ENCODE measurements around the gene AFAP1.

Gene AFAP1

GRCh38 chr4:7978907-7979651 lies 39.4 kb upstream of the AFAP1 start:
- TF ChIP-seq, protein P1, sequence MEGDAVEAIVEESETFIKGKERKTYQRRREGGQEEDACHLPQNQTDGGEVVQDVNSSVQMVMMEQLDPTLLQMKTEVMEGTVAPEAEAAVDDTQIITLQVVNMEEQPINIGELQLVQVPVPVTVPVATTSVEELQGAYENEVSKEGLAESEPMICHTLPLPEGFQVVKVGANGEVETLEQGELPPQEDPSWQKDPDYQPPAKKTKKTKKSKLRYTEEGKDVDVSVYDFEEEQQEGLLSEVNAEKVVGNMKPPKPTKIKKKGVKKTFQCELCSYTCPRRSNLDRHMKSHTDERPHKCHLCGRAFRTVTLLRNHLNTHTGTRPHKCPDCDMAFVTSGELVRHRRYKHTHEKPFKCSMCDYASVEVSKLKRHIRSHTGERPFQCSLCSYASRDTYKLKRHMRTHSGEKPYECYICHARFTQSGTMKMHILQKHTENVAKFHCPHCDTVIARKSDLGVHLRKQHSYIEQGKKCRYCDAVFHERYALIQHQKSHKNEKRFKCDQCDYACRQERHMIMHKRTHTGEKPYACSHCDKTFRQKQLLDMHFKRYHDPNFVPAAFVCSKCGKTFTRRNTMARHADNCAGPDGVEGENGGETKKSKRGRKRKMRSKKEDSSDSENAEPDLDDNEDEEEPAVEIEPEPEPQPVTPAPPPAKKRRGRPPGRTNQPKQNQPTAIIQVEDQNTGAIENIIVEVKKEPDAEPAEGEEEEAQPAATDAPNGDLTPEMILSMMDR (IDR thresholded peaks at IDR 0.05), result no peak
- H3K36me3 ChIP-seq, result no peaks in the 10 kb centered on the region
- H3K4me3 ChIP-seq (ENCODE audit: low read depth in 1 of 2, low read length in 1 of 2), result no peak overlapping the region
- H3K27me3 ChIP-seq, result peaks cover 44% of the 10 kb centered on the region
- H3K4me1 ChIP-seq (ENCODE audit: control insufficient read depth in 1 of 2, insufficient read depth in 1 of 2, low read depth in 1 of 2, low read length in 1 of 2), result no peaks in the 10 kb centered on the region
- H3K27ac ChIP-seq, result no peak overlapping the region
- H3K9me3 ChIP-seq, result no peaks in the 10 kb centered on the region

DNA sequence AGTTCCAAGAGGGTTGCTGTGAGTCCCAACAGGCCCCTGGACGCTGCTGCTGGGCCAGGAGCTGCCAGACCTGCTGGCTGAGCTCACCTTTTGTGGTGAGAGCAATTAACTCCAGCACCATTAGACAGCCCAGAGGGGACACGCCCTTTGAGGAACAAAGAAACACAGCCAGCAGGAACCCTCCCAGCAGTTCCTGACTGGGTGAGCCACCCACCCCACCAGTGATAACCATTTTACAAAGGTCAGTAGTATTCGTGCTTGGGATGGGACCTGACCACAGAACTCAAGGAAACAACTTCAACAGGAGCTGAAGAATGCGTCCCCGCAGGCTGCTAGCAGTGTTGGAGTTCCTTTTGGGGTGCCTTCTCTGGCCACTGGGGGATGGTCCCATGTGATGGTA lies 38.8 kb upstream of the AFAP1 start:
- no peaks in the 10 kb centered on the region for H3K36me3 ChIP-seq
- no peak overlapping the region for H3K27ac ChIP-seq
- no peak overlapping the region for H3K4me3 ChIP-seq (ENCODE audit: low read depth in 1 of 2, low read length in 1 of 2)
- peaks cover 44% of the 10 kb centered on the region for H3K27me3 ChIP-seq
- TF ChIP-seq, protein P1 (IDR thresholded peaks at IDR 0.05), result no peak
- no peaks in the 10 kb centered on the region for H3K4me1 ChIP-seq (ENCODE audit: control insufficient read depth in 1 of 2, insufficient read depth in 1 of 2, low read depth in 1 of 2, low read length in 1 of 2)
- H3K9me3 ChIP-seq, result no peaks in the 10 kb centered on the region

DNA sequence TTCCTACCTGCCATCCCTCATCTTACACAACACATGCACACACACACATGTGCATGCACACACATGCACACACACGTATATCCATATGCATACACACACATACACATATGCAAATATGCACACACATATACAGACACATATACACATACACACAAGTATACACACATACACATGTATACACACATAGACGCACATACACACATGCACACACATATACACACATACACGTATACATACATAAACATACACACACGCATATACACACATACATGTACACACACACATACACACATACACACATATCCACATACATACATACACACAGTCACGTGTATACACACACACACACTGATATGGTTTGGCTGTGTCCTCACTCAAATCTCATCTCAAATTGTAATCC lies 37.0 kb upstream of the AFAP1 start:
- no peaks in the 10 kb centered on the region for H3K4me1 ChIP-seq (ENCODE audit: control insufficient read depth in 1 of 2, insufficient read depth in 1 of 2, low read depth in 1 of 2, low read length in 1 of 2)
- H3K27ac ChIP-seq, result no peak overlapping the region
- peaks cover 34% of the 10 kb centered on the region for H3K27me3 ChIP-seq
- TF ChIP-seq, protein P1 (IDR thresholded peaks at IDR 0.05), result no peak
- H3K9me3 ChIP-seq, result no peaks in the 10 kb centered on the region
- no peaks in the 10 kb centered on the region for H3K36me3 ChIP-seq
- no peak overlapping the region for H3K4me3 ChIP-seq (ENCODE audit: low read depth in 1 of 2, low read length in 1 of 2)

DNA sequence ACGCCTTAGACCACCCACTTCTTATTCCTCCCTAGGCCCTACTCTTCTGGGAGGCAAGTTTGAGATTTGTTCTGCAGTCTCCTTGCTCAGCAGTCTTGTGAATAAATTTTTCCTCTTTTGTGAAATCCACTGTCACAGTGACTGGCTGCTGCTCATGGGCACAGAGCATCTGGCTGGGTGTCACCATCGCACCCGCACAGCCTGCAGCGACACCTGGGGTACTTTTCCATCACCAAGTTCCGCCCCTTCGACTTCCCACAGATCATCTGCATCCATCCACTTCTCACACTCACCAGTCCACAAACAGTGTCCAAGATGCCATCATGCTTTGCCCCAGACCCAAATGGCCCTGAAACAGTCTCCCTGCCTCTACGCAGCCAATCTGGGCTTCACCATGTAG lies 36.4 kb upstream of the AFAP1 start:
- no peaks in the 10 kb centered on the region for H3K36me3 ChIP-seq
- no peaks in the 10 kb centered on the region for H3K4me1 ChIP-seq (ENCODE audit: control insufficient read depth in 1 of 2, insufficient read depth in 1 of 2, low read depth in 1 of 2, low read length in 1 of 2)
- no peak overlapping the region for H3K27ac ChIP-seq
- peaks cover 32% of the 10 kb centered on the region for H3K27me3 ChIP-seq
- TF ChIP-seq, protein P1 (IDR thresholded peaks at IDR 0.05), result no peak
- H3K9me3 ChIP-seq, result no peaks in the 10 kb centered on the region
- H3K4me3 ChIP-seq (ENCODE audit: low read depth in 1 of 2, low read length in 1 of 2), result no peak overlapping the region

GRCh38 chr4:7974425-7974824 lies 34.8 kb upstream of the AFAP1 start:
- no peak overlapping the region for H3K27ac ChIP-seq
- H3K4me1 ChIP-seq (ENCODE audit: control insufficient read depth in 1 of 2, insufficient read depth in 1 of 2, low read depth in 1 of 2, low read length in 1 of 2), result no peaks in the 10 kb centered on the region
- H3K4me3 ChIP-seq (ENCODE audit: low read depth in 1 of 2, low read length in 1 of 2), result no peak overlapping the region
- H3K36me3 ChIP-seq, result no peaks in the 10 kb centered on the region
- H3K9me3 ChIP-seq, result no peaks in the 10 kb centered on the region
- H3K27me3 ChIP-seq, result peaks cover 35% of the 10 kb centered on the region
- TF ChIP-seq, protein P1 (IDR thresholded peaks at IDR 0.05), result no peak
